Tibial nerve (tissue), 4 donors: ENCODE data around the gene MAN1B1.

Experiments
- EP300 ChIP-seq, 2 donors: sonication (generic); formaldehyde crosslinking; IDR thresholded peaks; one replicate each; pipeline ENCODE4 v1.6.1; 2017; ENCODE audit warnings: antibody characterized with exemption in 2 of 2, mild to moderate bottlenecking in 1 of 2
- POLR2A ChIP-seq, 2 donors: fragments of 450-650 bp; IDR thresholded peaks; one replicate each; pipeline ENCODE4 v1.6.1; 2017; ENCODE audit warnings: antibody characterized with exemption in 2 of 2, mild to moderate bottlenecking in 2 of 2, moderate library complexity in 2 of 2
- TF ChIP-seq, protein P1 (sequence below), 5 experiments: fragments of 200-600 bp in 3 of 5; fragments of 450-650 bp in 2 of 5; sonication (generic) in 3 of 5; IDR thresholded peaks; one replicate each; pipeline ENCODE4 v1.5.1; 2016 to 2019; ENCODE audit warnings: antibody characterized with exemption in 5 of 5, mild to moderate bottlenecking in 3 of 5, moderate library complexity in 2 of 5

DNA sequence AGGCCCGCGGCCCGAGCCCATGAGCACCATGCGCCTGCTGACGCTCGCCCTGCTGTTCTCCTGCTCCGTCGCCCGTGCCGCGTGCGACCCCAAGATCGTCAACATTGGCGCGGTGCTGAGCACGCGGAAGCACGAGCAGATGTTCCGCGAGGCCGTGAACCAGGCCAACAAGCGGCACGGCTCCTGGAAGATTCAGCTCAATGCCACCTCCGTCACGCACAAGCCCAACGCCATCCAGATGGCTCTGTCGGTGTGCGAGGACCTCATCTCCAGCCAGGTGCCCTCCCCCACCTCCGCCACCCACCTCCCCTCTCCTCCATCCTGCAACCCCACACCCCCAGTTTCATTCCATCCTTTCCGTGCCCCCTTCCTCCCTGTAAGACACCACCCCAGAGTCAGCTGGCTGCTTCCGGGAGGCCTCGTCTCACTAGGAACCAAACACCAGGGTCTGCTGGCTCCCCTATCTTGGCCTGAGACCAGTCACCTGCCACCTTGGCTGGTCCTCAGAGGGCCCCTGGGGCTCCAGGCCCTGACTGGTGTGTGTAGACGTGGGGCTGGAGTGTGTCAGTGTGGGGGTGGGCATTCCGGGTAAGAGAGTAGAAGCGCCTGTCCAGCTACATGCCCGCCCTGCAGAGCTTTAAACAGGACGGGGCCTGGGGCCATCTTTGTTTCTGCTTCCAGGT is 52.8 kb downstream of the MAN1B1 start:
- TF ChIP-seq, protein P1, sequence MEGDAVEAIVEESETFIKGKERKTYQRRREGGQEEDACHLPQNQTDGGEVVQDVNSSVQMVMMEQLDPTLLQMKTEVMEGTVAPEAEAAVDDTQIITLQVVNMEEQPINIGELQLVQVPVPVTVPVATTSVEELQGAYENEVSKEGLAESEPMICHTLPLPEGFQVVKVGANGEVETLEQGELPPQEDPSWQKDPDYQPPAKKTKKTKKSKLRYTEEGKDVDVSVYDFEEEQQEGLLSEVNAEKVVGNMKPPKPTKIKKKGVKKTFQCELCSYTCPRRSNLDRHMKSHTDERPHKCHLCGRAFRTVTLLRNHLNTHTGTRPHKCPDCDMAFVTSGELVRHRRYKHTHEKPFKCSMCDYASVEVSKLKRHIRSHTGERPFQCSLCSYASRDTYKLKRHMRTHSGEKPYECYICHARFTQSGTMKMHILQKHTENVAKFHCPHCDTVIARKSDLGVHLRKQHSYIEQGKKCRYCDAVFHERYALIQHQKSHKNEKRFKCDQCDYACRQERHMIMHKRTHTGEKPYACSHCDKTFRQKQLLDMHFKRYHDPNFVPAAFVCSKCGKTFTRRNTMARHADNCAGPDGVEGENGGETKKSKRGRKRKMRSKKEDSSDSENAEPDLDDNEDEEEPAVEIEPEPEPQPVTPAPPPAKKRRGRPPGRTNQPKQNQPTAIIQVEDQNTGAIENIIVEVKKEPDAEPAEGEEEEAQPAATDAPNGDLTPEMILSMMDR (IDR thresholded peaks at IDR 0.05) = no peak
- TF ChIP-seq EP300 (IDR thresholded peaks at IDR 0.05) (no peak), POLR2A (IDR thresholded peaks at IDR 0.05) (no peak)
